Measurements from ENCODE around the gene CCT4.

CCT4 gene

GRCh38 chr2:61832183-61832841, 56.1 kb downstream of the CCT4 start:
- no peak overlapping the region for H3K27ac ChIP-seq (ENCODE audit: low read depth, low read length)
- no peaks in the 10 kb centered on the region for H3K4me1 ChIP-seq (ENCODE audit: control insufficient read depth, insufficient read depth, low read length)
- H3K4me3 ChIP-seq (ENCODE audit: low read length), result no peak overlapping the region
- no peaks in the 10 kb centered on the region for H3K27me3 ChIP-seq (ENCODE audit: control insufficient read depth, insufficient read depth, low read length)
- no peaks in the 10 kb centered on the region for H3K36me3 ChIP-seq (ENCODE audit: control insufficient read depth, insufficient read depth, low read length)
- no peak overlapping the region for H3K9ac ChIP-seq (ENCODE audit: low read length)

DNA sequence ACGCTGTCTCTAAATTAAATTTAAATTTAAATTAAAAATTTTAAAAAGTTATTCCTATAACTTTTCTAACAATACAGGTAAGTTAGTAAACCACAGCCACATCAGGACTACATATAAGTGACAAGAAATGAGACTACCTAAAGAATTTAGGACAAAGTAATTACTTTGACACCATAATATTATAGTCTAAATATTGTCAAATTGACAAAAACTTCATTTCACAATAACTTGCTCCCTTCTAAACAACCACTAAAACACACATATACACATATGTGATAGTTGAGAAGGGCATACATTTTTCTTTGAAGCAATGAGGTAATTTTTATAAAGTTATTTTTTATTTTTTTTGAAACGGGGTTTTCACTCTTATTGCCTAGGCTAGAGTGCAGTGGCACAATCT, 66.2 kb downstream of the CCT4 start:
- Histone ChIP-seq H3K27me3 (ENCODE audit: control insufficient read depth, insufficient read depth, low read length) (no peaks in the 10 kb centered on the region), H3K27ac (ENCODE audit: low read depth, low read length) (no peak overlapping the region), H3K4me1 (ENCODE audit: control insufficient read depth, insufficient read depth, low read length) (no peaks in the 10 kb centered on the region), H3K36me3 (ENCODE audit: control insufficient read depth, insufficient read depth, low read length) (no peaks in the 10 kb centered on the region), H3K9ac (ENCODE audit: low read length) (no peak overlapping the region), H3K4me3 (ENCODE audit: low read length) (no peak overlapping the region)

All from rectal smooth muscle tissue (tissue), 1 donor.